Measurements from ENCODE around the gene NEDD4L. TPM values are rescaled to one million over a fixed set of nuclear protein-coding genes. Genes with fewer than 3 reads are reported as not detected.

Gene NEDD4L
- polyA plus RNA-seq, 1 of the 3 experiments (the other 2 are of a cell fraction), result 13.2 TPM

GRCh38 chr18:58297198-58297597 lies 253.2 kb downstream of the NEDD4L start:
- DNase-seq, result no peak
- no peaks in the 10 kb centered on the region for H4K20me1 ChIP-seq (ENCODE audit: insufficient read depth)
- no peaks in the 10 kb centered on the region for H3K79me2 ChIP-seq (ENCODE audit: insufficient read depth)
- 0 out of 4 replicates have a peak, but pooled peaks cover 0 to 6% of the 10 kb centered on the region in 2 experiments for H3K4me1 ChIP-seq (ENCODE audit: control insufficient read depth in 1 of 2, insufficient read depth in 2 of 2, low read depth in 1 of 2, low read length in 1 of 2)
- TF ChIP-seq FOXJ3 (CRISPR knock-in tag; IDR thresholded peaks at IDR 0.05), result no peak
- no peaks in the 10 kb centered on the region for H3K9me3 ChIP-seq
- no peaks in the 10 kb centered on the region for H3K36me3 ChIP-seq (replicated peaks in 1 of 2; ENCODE audit: control insufficient read depth in 1 of 2, insufficient read depth in 2 of 2, low read length in 1 of 2)
- 73% methylated on average over 4 of the region's 4 CpGs for WGBS (ENCODE audit: low lambda C conversion rate)
- no peak overlapping the region for H3K9ac ChIP-seq
- ChIA-PET POLR2A (no interaction called here), CTCF (no interaction called here)
- H2AFZ ChIP-seq (ENCODE audit: low read depth), result no peak overlapping the region
- H3K4me2 ChIP-seq, result no peak overlapping the region
- no peak overlapping the region for H3K4me3 ChIP-seq (ENCODE audit: low read depth in 2 of 2, low read length in 1 of 2)
- no peaks in the 10 kb centered on the region for H3K9me2 ChIP-seq
- H3K27me3 ChIP-seq (ENCODE audit: insufficient read depth), result no peaks in the 10 kb centered on the region
- H3F3A ChIP-seq (replicated peaks; ENCODE audit: insufficient read depth), result no peaks in the 10 kb centered on the region
- H3K27ac ChIP-seq (ENCODE audit: low read depth in 2 of 2, low read length in 1 of 2), result no peak overlapping the region

GRCh38 chr18:58298251-58299134 lies 254.5 kb downstream of the NEDD4L start:
- WGBS (ENCODE audit: low lambda C conversion rate), result 54% methylated on average over 5 of the region's 5 CpGs
- Histone ChIP-seq H3K36me3 (replicated peaks in 1 of 2; ENCODE audit: control insufficient read depth in 1 of 2, insufficient read depth in 2 of 2, low read length in 1 of 2) (no peaks in the 10 kb centered on the region), H3K4me2 (no peak overlapping the region), H4K20me1 (ENCODE audit: insufficient read depth) (no peaks in the 10 kb centered on the region), H3K9me3 (no peaks in the 10 kb centered on the region), H3K27ac (ENCODE audit: low read depth in 2 of 2, low read length in 1 of 2) (no peak overlapping the region), H3K79me2 (ENCODE audit: insufficient read depth) (no peaks in the 10 kb centered on the region), H3K4me3 (ENCODE audit: low read depth in 2 of 2, low read length in 1 of 2) (no peak overlapping the region), H3K9ac (no peak overlapping the region), H3K9me2 (no peaks in the 10 kb centered on the region), H3K27me3 (ENCODE audit: insufficient read depth) (no peaks in the 10 kb centered on the region), H3F3A (replicated peaks; ENCODE audit: insufficient read depth) (no peaks in the 10 kb centered on the region), H3K4me1 (ENCODE audit: control insufficient read depth in 1 of 2, insufficient read depth in 2 of 2, low read depth in 1 of 2, low read length in 1 of 2) (0 out of 4 replicates have a peak, but pooled peaks cover 0 to 6% of the 10 kb centered on the region in 2 experiments), H2AFZ (ENCODE audit: low read depth) (no peak overlapping the region)
- POLR2A ChIA-PET, result no interaction called here
- no peak for DNase-seq
- TF ChIP-seq FOXM1 (IDR thresholded peaks at IDR 0.05; ENCODE audit: low read depth), result no peak
- TF ChIP-seq TCF12 (IDR thresholded peaks at IDR 0.05), result no peak
- no peak for TF ChIP-seq TAF1 (IDR thresholded peaks at IDR 0.05; ENCODE audit: borderline replicate concordance, low read depth, low read length)
- no peak for TF ChIP-seq ELF1 (IDR thresholded peaks at IDR 0.05)
- no peak for TF ChIP-seq GABPA (IDR thresholded peaks at IDR 0.05; ENCODE audit: low read depth)
- no peak for TF ChIP-seq CHD2 (IDR thresholded peaks at IDR 0.05; ENCODE audit: low read length, partially characterized antibody)
- no peak for TF ChIP-seq NFIC (IDR thresholded peaks at IDR 0.05; ENCODE audit: borderline replicate concordance)
- TF ChIP-seq, protein P1, sequence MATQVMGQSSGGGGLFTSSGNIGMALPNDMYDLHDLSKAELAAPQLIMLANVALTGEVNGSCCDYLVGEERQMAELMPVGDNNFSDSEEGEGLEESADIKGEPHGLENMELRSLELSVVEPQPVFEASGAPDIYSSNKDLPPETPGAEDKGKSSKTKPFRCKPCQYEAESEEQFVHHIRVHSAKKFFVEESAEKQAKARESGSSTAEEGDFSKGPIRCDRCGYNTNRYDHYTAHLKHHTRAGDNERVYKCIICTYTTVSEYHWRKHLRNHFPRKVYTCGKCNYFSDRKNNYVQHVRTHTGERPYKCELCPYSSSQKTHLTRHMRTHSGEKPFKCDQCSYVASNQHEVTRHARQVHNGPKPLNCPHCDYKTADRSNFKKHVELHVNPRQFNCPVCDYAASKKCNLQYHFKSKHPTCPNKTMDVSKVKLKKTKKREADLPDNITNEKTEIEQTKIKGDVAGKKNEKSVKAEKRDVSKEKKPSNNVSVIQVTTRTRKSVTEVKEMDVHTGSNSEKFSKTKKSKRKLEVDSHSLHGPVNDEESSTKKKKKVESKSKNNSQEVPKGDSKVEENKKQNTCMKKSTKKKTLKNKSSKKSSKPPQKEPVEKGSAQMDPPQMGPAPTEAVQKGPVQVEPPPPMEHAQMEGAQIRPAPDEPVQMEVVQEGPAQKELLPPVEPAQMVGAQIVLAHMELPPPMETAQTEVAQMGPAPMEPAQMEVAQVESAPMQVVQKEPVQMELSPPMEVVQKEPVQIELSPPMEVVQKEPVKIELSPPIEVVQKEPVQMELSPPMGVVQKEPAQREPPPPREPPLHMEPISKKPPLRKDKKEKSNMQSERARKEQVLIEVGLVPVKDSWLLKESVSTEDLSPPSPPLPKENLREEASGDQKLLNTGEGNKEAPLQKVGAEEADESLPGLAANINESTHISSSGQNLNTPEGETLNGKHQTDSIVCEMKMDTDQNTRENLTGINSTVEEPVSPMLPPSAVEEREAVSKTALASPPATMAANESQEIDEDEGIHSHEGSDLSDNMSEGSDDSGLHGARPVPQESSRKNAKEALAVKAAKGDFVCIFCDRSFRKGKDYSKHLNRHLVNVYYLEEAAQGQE (IDR thresholded peaks at IDR 0.05; ENCODE audit: low read depth, low read length), result no peak
- TF ChIP-seq GATA2 (CRISPR knock-in tag; IDR thresholded peaks at IDR 0.05), result no peak
- TF ChIP-seq, protein P2, sequence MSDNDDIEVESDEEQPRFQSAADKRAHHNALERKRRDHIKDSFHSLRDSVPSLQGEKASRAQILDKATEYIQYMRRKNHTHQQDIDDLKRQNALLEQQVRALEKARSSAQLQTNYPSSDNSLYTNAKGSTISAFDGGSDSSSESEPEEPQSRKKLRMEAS (IDR thresholded peaks at IDR 0.05; ENCODE audit: low read depth), result no peak
- no peak for TF ChIP-seq SMC3 (IDR thresholded peaks at IDR 0.05; ENCODE audit: low read depth, low read length)
- no peak for TF ChIP-seq RCOR1 (IDR thresholded peaks at IDR 0.05; ENCODE audit: low read length)
- TF ChIP-seq RFX5 (IDR thresholded peaks at IDR 0.05; ENCODE audit: low read length), result no peak
- no peak for TF ChIP-seq JUND (IDR thresholded peaks at IDR 0.05)
- TF ChIP-seq, protein P3, sequence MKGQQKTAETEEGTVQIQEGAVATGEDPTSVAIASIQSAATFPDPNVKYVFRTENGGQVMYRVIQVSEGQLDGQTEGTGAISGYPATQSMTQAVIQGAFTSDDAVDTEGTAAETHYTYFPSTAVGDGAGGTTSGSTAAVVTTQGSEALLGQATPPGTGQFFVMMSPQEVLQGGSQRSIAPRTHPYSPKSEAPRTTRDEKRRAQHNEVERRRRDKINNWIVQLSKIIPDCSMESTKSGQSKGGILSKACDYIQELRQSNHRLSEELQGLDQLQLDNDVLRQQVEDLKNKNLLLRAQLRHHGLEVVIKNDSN (IDR thresholded peaks at IDR 0.05; ENCODE audit: borderline replicate concordance, low read depth), result no peak
- no peak for TF ChIP-seq NRF1 (IDR thresholded peaks at IDR 0.05; ENCODE audit: low read depth, low read length)
- TF ChIP-seq FOXJ3 (CRISPR knock-in tag; IDR thresholded peaks at IDR 0.05), result no peak
- CTCF ChIA-PET, result interaction anchor here (1.2 kb wide), 1 partner anchor 9 kb away, joined by 3 read pairs; no protein-coding TSS in a partner anchor

All from SK-N-SH (cell line).